ENCODE measurements around the gene ITPKC.

Gene ITPKC

DNA sequence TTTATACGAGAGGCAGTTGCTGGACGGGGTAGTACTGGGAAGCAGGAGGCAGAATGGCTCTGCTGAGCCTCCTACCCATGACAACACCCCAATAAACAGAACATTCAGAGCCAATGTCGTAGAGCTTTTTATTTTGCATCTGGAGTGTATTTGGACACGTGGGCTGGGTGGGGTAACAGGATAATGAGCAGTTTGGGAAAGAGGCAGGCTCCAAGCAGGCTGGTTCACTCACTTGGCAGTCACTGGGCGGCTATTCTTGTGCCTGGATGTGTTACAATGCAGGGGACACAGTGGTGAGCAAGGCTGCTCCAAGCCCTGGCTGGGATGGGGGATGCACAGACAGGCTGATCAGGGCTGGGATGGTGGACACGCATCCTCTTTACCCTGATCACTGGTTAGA, 23.8 kb downstream of the ITPKC start:
- peak; percentile 83 for DNase-seq (ENCODE audit: low read depth)

DNA sequence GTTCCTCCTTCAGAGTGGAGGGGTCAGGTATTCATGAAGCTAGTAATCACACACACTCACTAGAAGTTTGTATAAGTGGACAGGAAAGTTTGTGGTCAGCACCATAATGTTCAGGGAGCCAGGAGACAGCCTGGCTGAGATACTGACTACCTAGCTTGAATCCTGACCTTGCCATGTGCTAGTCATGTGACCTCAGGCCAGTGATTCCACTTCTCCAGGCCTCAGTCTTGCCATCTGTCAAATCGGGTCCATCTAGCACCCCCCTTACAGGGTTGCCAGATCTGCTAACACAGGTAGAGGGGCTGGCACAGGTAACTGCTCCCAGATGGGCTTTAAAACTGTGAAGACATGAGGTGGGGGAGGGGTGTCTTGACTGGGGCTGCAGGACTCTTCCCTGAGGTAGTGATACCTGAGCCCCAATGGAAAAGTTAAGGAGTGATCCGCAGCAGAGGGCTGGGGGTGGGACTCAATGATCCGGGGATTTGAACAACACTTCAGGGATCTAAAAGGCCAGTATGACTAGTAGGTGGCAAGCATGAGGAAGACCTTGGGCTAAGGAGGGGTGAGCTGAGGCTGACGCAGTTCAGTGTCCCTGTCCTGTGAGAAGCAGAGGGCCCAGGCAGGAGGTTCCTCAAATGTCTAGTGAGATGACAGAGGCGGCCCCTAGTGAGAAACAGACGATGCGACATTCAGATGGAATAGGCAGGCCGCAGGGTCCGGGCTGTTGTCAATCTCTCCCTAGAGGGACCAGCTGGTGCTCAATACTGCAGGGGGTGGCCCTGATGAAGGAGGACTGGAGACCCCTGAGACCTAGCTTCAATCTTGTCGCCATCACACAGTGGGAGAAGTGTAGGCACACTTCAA, 24.8 kb downstream of the ITPKC start:
- DNase-seq (ENCODE audit: low read depth): no peak

DNA sequence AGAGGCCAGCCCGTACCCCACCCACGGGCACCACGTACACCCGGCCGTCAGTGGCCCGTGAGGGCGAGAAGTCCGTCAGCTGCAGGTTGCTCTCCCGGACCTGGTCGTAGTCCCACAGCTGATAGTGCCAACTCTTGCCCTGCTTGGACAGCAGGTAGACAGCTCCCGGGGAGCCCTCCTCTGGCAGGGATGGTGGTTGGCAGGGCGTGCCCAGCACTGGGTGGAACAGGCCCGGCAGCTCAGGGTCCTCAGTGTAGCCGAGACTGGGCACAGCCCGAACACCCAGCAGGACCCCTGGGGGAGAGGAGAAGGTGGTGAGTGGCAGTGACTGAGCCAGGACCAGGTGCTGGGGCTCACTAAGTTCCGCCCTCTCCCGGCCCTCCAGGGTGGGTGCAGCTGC, 25.6 kb downstream of the ITPKC start:
- DNase-seq (ENCODE audit: low read depth): no peak

DNA sequence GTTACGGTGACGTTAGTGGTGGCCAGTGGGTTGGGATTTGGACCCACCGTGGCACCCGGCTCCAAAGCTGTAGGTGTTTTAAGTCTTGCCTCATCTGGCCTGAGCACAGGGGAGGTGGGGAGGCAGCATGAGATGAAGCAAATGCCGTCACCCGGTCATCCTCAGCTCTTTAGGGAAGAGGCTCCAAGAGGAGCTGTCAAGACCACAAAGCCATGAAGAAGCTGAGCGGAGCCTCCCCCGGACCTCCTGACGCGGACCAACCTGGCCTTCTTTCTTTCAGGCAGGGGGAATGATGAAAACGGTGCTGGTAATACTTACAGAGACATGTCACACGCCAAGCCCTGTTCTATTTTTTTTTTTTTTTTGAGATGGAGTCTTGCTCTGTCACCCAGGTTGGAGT, 26.0 kb downstream of the ITPKC start:
- no peak for DNase-seq (ENCODE audit: low read depth)

DNA sequence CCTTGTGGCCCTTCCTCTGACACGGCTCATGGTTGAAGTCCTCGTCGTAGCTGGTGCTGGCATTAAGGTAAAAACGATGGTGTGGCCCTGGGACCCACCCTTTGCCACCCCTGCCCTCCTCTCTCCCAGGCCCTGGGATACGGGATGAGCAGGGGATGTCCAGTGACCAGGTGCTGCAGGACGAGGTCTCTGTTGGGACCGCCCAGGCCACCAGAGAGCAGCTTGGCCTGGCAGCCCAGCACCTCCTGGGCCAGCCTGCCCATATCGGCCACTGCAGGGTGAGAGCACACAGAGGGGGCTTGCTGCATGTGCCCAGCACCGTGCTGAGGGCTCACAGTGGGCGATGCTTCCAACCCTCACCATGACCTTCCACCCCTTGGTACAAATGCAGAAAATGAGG, 27.0 kb downstream of the ITPKC start:
- DNase-seq (ENCODE audit: low read depth): no peak

DNA sequence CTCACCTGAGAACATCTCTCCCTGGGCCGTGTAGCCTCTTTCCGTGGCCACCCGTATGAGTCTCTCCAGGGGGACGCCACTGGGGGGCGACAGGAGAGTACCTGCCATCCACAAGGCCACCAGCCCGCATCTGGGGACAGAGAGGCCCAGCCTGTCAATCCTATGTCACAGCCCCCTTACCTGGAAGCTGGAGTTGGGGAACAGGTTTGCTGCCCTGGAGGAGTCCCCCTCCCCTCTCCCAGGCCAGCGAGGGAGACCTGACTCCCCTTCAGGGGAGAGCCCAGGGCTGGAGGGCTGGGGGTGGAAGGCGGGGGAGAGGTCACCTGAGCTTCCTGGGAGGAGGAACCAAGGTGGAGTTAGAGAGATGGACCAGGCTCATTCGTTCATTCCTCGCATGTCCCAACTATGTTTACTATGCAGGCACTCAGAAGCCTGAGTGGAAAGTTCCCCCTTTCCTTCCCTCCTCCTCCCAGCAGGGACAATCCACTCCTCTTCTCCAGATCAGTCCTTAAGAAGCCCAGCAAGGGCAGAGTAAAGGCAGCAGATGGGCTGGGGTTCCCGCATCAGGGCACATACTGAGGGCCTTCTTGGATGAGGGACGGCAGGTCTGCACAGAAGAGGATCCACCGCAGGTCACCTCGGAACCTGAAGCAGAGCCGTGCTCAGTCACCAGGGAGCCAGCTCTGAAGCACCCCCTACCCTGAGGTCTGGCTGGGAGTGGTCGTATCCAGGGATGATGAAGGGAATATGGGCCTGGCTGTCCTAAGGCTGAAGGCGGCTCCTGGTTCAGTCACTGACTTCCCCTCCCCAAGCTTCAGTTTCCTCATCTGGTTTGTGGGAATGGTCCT, 27.9 kb downstream of the ITPKC start:
- no peak for DNase-seq (ENCODE audit: low read depth)

DNA sequence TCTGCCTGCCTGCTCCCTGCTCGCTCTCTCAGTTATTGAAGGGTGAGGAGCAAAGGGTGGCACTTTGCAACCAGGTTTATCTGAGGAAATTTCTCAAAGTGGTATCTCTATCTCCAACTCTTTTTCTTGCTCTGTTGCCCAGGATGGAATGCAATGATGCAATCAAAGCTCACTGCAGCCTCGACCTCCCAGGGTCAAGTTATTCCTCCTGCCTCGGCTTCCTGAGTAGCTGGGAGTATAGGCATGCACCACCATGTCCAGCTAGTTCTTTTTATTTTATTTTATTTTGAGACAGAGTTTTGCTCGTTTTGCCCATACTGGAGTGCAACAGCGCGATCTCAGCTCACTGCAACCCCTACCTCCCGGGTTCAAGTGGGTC, 28.5 kb downstream of the ITPKC start:
- DNase-seq (ENCODE audit: low read depth): peak; percentile 25

DNA sequence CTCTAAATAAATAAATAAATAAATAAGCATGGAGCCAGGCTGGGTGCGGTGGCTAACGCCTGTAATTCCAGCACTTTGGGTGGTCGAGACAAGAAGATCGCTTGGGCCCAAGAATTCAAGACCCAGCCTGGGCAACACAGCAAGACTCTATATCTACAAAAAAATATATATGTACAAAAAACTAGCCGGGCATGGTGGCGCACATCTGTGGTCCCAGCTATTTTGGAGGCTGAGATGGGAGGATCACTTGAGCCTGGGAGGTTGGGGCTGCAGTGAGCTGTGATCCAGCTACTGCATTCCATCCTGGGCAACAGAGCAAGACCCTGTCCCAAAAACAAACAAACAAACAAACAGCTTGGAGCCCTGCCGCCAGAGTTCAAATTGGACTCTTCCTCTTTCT, 30.6 kb downstream of the ITPKC start:
- no peak for DNase-seq (ENCODE audit: low read depth)

DNA sequence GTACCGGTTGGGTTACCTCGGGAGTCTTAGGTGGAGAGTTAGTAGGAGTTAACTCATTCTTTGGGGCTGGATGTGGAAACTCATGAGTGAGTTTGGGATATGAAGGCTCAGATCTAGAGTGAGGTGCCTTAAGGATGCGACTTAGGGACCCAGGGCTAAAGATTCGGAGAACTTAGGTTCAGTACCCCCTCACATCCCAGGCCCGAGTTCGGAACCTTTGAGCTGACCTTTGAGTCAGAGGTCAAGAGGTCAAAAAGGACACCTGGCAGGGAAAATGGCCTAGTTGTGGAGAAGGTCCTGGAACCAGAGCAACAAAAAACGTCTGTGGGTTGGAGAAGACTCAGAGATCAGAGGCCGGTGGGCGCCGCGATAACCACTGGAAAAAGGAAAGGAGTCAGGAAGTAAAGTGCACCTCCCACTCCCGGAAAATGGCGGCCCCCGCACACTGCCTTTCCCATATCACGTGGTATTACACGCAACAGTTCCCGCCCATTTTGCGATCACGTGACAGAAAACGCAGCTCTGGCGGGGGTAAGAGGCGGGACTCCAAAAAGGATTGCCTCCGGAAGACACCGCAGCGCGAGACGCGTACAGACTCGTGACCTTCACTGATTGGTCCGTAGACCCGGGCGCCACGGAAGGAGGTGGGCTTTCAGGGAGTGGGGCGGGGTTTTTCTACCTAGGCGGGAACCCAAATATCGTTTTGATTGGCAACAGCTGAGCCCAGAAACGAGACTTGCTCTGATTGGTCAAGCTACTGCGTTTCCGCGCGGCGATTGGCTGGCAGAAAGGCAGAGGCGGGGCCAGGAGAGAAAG, 33.4 kb downstream of the ITPKC start, which contains the start of gene ACTMAP:
ACTMAP (minus strand) TSS at position 420 of the 816 bp plus-strand sequence. CDS start 674 bp downstream, outside the sequence.
- peak; percentile 98 for DNase-seq (ENCODE audit: low read depth)

DNA sequence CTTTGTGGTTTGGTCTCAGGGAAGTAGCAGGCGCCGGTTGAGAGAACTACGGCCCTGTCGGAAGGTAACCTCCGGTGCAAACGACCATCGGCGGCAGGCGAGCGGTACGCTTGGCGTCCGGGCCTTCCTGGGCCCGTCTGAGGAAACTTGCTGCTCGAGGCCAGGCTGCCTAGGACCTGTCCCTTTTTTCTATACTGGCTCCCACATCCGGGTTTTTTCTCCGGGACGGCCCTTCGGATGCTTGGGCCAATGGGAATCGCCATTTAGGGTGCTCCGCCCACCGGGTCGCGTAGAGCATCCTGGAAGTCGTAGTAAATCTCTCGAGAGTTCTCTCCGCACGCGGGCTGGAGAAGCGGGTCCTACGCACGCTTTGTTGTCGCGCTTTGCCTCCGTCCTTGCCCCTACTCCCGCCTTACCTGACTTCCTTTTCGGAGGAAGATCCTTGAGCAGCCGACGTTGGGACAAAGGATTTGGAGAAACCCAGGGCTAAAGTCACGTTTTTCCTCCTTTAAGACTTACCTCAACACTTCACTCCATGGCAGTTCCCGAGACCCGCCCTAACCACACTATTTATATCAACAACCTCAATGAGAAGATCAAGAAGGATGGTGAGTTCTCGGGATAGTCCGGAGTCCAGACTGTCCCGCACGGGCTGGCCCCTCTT, 34.1 kb downstream of the ITPKC start, which contains the start of gene SNRPA:
SNRPA (plus strand) TSS at position 330 of the 664 bp plus-strand sequence; CDS start at position 536, 206 bp downstream.
- DNase-seq (ENCODE audit: low read depth): peak; percentile 90

DNA sequence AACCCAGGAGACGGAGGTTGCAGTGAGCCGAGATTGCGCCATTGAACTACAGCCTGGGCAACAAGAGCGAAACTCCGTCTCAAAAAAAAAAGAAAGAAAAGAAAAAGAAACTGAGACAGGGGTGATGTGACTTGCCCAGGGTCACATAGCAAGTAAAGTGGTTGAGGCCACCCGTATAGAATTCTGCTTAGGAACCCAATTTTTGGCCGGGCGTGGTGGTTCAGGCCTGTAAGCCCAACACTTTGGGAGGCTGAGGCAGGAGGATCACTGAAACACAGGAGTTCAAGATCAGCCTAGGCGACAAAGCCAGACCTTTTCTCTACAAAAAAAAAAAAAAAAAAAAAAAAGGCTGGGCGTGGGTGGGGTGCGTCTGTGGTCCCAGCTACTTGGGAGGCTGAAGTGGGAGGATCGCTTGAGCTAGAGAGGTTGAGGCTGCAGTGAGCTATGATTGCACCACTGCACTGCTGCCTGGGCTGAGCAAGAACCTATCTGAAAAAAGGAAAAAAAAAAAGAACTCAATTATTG, 35.4 kb downstream of the ITPKC start:
- no peak for DNase-seq (ENCODE audit: low read depth)

DNA sequence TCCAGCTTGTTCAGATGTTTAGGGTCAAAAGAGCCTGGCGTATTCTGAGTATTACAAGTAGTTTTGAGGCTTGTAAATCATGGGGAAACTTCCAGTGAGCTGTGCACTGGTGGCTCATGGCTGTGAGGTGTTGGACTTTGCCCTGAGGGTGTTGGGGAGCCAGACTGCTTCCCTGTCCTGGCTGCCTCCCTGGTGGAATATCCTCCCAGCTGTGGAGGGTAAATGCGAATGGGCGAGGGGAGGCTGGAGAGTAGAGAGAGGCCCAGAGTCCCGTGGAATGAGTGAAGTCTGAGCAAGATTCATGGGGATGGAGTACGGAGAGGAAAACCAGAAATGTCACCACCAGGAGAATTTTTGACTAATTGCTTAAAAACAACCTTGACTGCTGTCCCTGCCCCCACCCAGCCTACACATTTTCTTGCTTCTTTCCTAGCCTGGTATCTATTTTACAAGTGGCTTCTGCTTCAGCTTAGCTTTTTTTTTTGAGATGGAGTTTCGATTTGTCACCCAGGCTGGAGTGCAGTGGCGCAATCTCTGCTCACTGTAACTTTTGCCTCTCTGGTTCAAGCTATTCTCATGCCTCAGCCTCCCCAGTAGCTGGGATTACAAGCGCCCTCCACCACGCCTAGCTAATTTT, 37.8 kb downstream of the ITPKC start:
- DNase-seq (ENCODE audit: low read depth): no peak

DNA sequence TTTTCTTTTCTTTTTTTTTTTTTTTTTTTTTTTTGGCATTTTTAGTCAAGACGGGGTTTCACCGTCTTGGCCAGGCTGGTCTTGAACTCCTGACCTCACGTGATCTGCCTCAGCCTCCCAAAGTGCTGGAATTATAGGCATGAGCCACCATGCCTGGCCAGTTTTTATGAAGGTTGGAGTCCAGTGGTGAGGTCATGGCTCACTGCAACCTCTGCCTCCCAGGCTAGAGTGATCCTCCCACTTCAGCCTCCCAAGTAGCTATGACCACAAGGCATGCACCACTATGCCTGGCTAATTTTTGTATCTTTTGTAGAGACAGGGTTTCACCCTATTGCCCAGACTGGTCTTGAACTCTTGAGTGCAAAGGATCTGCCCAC, 38.3 kb downstream of the ITPKC start:
- no peak for DNase-seq (ENCODE audit: low read depth)

DNA sequence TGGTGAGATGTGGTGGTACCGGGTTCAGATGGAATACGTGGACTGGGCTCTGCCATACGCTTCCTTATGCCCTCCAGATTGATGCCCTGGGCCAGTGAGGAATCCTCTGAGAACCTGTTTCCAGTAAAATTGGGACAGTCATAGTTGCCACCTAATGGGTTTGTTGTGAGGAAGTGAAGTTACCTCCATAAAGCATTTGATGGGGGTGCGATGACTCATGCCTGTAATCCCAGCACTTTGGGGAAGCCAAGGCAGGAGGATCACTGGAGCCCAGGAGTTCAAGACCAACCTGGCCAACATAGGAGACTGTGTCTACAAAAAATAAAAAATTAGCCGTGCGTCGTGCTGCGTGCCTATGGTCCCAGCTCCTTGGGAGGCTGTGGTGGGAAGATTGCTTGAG, 38.9 kb downstream of the ITPKC start:
- no peak for DNase-seq (ENCODE audit: low read depth)

DNA sequence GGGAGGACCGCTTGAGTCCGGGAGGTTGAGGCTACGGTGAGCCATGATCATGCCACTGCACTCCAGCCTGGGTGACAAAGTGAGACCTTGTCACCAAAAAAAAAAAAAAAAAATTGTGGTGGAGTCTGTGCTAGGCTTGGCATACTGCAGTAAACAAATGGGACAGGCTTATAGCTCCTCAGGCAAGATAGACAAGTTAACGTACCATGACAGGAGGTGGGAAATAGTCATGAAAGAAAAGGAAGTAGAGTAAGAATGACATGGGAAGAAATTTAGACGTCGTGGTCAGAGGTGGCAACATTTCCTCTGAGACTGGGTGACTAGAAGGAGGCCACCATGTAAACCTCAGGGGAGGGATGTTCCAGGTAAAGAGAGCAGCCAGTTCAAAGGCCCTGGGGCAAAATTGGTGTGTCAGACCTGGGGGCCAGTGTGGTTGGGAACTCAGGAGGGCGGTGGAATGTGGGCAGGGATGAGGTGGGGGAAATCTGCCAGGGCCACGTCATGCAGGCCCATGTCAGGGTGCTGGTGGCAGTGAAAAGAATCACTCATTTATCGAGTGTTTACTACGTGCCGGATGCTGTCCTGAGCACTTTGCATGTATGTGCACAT, 39.7 kb downstream of the ITPKC start:
- DNase-seq (ENCODE audit: low read depth): no peak

DNA sequence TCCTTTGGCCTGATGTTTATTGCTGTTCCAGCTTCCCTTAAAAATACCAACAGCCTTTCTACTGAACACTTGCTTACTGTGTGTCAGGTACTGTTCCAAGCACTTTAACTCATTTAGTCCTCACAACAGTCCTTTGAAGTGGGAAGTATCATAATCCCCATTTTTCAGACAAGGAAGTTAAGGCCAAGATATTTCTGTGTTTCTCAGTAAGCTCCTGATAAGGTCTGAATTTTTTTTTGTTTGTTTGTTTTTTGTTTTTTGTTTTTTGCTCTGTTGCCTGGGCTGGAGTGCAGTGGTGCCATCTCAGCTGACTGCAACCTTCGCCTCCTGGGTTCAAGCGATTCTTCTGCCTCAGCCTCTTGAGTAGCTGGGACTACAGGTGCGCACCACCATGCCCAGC, 41.6 kb downstream of the ITPKC start:
- DNase-seq (ENCODE audit: low read depth): no peak

DNA sequence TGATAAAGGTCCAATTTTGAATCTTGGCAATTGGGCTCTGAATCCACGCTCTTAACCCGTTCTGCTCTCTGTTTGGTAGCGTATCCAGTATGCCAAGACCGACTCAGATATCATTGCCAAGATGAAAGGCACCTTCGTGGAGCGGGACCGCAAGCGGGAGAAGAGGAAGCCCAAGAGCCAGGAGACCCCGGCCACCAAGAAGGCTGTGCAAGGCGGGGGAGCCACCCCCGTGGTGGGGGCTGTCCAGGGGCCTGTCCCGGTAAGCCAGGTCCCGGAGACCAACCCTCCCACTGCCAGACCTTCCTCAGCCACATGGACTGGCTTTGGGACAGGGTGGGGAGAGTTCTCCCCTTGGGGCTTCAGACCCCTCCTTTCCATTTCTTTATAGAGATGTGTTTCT, 42.4 kb downstream of the ITPKC start:
- DNase-seq (ENCODE audit: low read depth): no peak

DNA sequence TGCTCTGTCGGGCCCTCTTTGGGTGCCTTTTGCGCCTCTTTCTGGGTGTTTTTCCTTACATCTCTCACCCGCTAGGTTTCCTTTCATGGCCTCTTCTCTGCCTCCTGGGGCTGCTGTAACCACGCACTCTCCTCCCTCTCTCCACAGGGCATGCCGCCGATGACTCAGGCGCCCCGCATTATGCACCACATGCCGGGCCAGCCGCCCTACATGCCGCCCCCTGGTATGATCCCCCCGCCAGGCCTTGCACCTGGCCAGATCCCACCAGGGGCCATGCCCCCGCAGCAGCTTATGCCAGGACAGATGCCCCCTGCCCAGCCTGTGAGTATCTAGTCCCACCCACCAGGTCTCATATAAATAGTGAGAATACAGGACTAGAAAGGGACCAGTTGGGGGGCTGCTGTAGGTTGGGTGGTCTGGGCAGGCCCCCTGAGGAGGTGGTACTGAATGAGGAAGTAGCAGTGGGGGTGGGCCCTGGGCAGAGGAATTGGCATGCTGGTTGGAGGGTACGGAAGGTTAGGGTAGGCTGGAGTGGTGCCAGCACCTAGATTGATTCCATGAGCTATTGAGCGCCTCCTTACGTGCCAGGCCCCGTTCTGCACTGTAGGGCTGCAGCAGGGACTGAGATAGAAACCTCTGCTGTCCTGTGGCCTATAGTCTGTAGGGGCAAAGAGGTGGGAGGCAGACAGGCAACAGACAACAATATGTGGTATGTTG, 46.0 kb downstream of the ITPKC start:
- DNase-seq (ENCODE audit: low read depth): no peak

DNA sequence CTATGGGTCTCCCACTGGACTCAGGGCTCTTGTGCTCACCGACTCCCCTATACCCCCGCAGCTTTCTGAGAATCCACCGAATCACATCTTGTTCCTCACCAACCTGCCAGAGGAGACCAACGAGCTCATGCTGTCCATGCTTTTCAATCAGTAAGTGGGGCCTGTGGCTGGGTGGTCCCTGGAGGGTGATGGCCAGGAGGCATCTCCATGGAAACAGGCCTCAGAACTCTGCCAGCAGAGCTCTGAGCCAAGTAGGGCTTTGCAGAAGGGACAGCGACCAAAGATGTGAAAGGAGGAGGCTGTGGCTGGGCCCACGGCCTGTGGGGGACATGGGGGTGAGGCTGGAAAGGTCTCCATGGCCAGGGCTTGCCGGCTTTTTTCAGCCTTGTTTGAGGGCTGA, 46.6 kb downstream of the ITPKC start:
- DNase-seq (ENCODE audit: low read depth): no peak

DNA sequence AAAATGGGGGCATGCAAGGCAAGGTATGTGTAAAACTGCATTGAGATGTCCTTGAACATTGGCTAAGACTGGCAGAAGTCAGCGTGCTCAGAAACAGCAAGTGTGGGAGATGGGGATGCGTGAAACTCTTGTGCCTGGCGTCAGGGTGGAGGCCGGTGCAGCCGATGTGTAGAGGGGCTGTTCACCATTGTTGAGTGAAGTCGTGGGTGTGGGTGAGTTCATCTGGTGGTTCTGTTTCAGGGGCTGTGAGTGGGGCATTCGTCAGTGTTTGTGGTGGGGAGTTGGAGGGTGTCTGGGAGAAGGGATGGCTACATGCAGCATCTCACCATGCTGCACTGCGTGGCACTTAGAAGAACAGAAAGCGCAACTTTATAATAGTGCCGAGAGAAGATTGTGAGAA, 47.1 kb downstream of the ITPKC start:
- no peak for DNase-seq (ENCODE audit: low read depth)

Measured in GM04503 (cell line).